ENCODE results near the gene RUSC2.

- TF ChIP-seq CTCF (IDR thresholded peaks at IDR 0.05) (no peak), EP300 (IDR thresholded peaks at IDR 0.05) (no peak), POLR2A (IDR thresholded peaks at IDR 0.05; ENCODE audit: low read depth) (no peak)
Observed at GRCh38 chr9:35522700-35523099, 32.8 kb downstream of the RUSC2 start.
